Activated CD8-positive, alpha-beta T cell treated with anti-CD3 and anti-CD28 coated beads for 36 hours (primary cell): ENCODE data around the gene SMARCB1. TPM values are rescaled to one million over a fixed set of nuclear protein-coding genes. Genes with fewer than 3 reads are reported as not detected.

Source experiments
- ATAC-seq: fragments of 200-7000 bp; cut with Tn5 transposase; one replicate; pipeline ENCODE4 v1.10.0; 2021; ENCODE audit warnings: mild to moderate bottlenecking, moderate library complexity
- CTCF ChIA-PET: fragments of 350-600 bp; sonication (Branson Sonifier 250); formaldehyde crosslinking; loops from one replicate; lab custom pipeline; 2021; ENCODE audit warnings: antibody characterized with exemption; lab: Charles Lee
- POLR2A ChIA-PET: fragments of 350-600 bp; sonication (Branson Sonifier 250); formaldehyde crosslinking; loops from one replicate; lab custom pipeline; 2021; ENCODE audit warnings: antibody characterized with exemption; lab: Charles Lee
- DNase-seq: peaks from one replicate; pipeline ENCODE4 v3.0.0-alpha.2; 2020
- H3K27ac Mint-ChIP-seq: one replicate; pipeline ENCODE4 v1.8.0; 2021; ENCODE audit warnings: mild to moderate bottlenecking, mixed read lengths
- H3K27me3 Mint-ChIP-seq: one replicate; pipeline ENCODE4 v1.8.0; 2021; ENCODE audit warnings: mixed read lengths
- H3K36me3 Mint-ChIP-seq: one replicate; pipeline ENCODE4 v1.8.0; 2021; ENCODE audit warnings: low read depth, mixed read lengths
- H3K4me1 Mint-ChIP-seq: one replicate; pipeline ENCODE4 v1.8.0; 2021; ENCODE audit warnings: low read depth, mixed read lengths
- H3K4me3 Mint-ChIP-seq: one replicate; pipeline ENCODE4 v1.8.0; 2021; ENCODE audit warnings: mild to moderate bottlenecking, moderate library complexity, mixed read lengths
- H3K9me3 Mint-ChIP-seq: one replicate; pipeline ENCODE4 v1.8.0; 2021; ENCODE audit warnings: mixed read lengths
- intact Hi-C: fragments of 100-400 bp; cut with micrococcal nuclease; formaldehyde crosslinking; loops from one replicate; pipeline ENCODE4 v1.10.0; 2022
- total RNA-seq, 2 experiments: library from RNA; stranded (reverse); gene quantifications; one replicate each; pipeline ENCODE4 v1.2.3, GENCODE V29; 2021
- TF ChIP-seq, protein P1 (sequence below): fragments of 200-600 bp; IDR thresholded peaks from one replicate; pipeline ENCODE4 v1.8.0; 2022; ENCODE audit warnings: antibody characterized with exemption, mild to moderate bottlenecking

The SMARCB1 gene
- total RNA-seq, 2 experiments from 2014 or later, result 82.8 to 86.3 TPM

DNA sequence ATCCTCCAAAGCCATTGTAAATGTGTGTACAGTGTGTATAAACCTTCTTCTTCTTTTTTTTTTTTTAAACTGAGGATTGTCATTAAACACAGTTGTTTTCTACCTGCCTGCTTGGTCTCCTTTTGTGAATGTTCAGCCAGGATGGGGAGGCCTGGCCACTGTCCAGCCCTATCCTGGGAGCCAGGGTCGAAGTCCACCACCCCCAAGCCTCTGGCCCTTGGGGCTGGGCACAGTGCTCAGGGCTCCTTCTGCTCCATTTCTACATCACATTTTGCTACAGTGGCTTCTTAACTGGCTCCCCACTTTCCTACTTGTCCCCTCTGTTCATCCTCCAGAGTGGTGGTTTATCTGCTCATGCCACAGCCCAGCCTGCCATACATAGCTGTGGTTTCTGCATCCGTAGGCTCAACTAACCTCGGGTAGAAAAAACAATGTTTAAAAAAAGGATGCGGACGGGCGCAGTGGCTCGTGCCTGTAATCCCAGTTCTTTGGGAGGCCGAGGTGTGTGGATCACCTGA, 2.5 kb upstream of the SMARCB1 start:
- peak overlapping the region; percentile 10 for H3K27ac Mint-ChIP-seq
- no peak overlapping the region for H3K4me3 Mint-ChIP-seq
- TF ChIP-seq, protein P1, sequence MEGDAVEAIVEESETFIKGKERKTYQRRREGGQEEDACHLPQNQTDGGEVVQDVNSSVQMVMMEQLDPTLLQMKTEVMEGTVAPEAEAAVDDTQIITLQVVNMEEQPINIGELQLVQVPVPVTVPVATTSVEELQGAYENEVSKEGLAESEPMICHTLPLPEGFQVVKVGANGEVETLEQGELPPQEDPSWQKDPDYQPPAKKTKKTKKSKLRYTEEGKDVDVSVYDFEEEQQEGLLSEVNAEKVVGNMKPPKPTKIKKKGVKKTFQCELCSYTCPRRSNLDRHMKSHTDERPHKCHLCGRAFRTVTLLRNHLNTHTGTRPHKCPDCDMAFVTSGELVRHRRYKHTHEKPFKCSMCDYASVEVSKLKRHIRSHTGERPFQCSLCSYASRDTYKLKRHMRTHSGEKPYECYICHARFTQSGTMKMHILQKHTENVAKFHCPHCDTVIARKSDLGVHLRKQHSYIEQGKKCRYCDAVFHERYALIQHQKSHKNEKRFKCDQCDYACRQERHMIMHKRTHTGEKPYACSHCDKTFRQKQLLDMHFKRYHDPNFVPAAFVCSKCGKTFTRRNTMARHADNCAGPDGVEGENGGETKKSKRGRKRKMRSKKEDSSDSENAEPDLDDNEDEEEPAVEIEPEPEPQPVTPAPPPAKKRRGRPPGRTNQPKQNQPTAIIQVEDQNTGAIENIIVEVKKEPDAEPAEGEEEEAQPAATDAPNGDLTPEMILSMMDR, result no peak
- H3K27me3 Mint-ChIP-seq, result no peaks in the 10 kb centered on the region
- intact Hi-C loops, result no loop called here
- ChIA-PET CTCF (no interaction called here), POLR2A (interaction anchor here (0.6 to 0.9 kb wide), 3 partner anchors 17 to 188 kb away, joined by 3 to 4 read pairs (median 3); no protein-coding TSS in a partner anchor)
- peaks cover 23% of the 10 kb centered on the region for H3K4me1 Mint-ChIP-seq
- no peaks in the 10 kb centered on the region for H3K9me3 Mint-ChIP-seq
- DNase-seq (peak; percentile 40), ATAC-seq (no peak)
- H3K36me3 Mint-ChIP-seq, result peaks cover 2% of the 10 kb centered on the region

DNA sequence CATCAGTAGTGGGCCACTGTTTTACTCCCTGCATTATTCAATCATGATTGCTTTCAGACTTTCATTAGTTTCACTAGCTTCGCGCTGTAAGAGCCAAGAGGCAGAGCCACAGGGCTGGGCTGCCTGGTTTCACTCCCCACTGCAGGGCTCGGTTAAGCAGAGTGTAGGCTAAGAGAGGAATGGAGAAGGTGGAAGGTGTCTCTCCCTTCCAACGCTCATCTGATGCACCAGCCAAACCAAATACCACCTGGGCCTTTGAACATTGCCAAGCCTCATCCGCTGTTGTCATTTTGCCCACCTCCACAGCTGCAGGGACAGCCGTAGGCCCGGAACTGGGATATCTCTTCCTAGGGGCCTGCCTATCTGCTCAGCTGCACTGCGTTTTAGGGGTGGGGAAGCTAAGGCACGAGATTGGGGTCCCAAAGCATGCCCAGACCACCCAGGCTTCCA, 480 bp upstream of the SMARCB1 start:
- CTCF ChIA-PET, result interaction anchor here (1.0 to 1.6 kb wide), 9 partner anchors 14 to 108 kb away, joined by 3 to 5 read pairs (median 3); partner anchors contain the start of genes CHCHD10, MIF, MMP11 and SLC2A11
- peak overlapping the region; percentile 84 for H3K4me3 Mint-ChIP-seq
- ATAC-seq (peak; percentile 25), DNase-seq (peak; percentile 48)
- H3K27me3 Mint-ChIP-seq, result no peaks in the 10 kb centered on the region
- peaks cover 5% of the 10 kb centered on the region for H3K36me3 Mint-ChIP-seq
- POLR2A ChIA-PET, result interaction anchor here (0.7 to 3.3 kb wide), 5 partner anchors 8 to 25 kb away, joined by 3 to 14 read pairs (median 3); partner anchors contain the start of gene MMP11
- no peaks in the 10 kb centered on the region for H3K9me3 Mint-ChIP-seq
- intact Hi-C loops, result no loop called here
- peaks cover 31% of the 10 kb centered on the region for H3K4me1 Mint-ChIP-seq
- H3K27ac Mint-ChIP-seq, result peak overlapping the region; percentile 96
- TF ChIP-seq, protein P1, result no peak

DNA sequence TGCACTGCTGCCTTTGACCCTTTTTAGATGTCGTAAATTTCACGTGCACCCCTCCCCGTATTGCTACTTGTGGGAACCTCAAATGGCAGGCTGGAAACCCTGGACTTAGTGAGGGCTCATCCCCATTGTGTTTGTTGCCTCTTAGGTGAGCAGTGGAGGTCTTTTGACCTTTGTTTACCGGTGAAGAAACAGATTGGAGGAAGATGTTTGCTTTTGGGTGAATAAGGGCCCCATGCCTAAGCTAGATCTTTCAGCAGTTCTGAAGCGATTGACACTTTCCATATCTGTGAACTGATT, 782 bp downstream of the SMARCB1 start:
- DNase-seq (no peak), ATAC-seq (peak; percentile 28)
- peak overlapping the region; percentile 84 for H3K4me3 Mint-ChIP-seq
- no peaks in the 10 kb centered on the region for H3K9me3 Mint-ChIP-seq
- TF ChIP-seq, protein P1, result no peak
- intact Hi-C loops, result no loop called here
- ChIA-PET CTCF (interaction anchor here (1.0 kb wide), 1 partner anchor 63 kb away, joined by 3 read pairs; no protein-coding TSS in a partner anchor), POLR2A (interaction anchor here (1.0 to 3.3 kb wide), 4 partner anchors 13 to 64 kb away, joined by 3 to 14 read pairs (median 4); no protein-coding TSS in a partner anchor)
- H3K27me3 Mint-ChIP-seq, result no peaks in the 10 kb centered on the region
- H3K27ac Mint-ChIP-seq, result peak overlapping the region; percentile 84
- peaks cover 42% of the 10 kb centered on the region for H3K4me1 Mint-ChIP-seq
- peaks cover 11% of the 10 kb centered on the region for H3K36me3 Mint-ChIP-seq

DNA sequence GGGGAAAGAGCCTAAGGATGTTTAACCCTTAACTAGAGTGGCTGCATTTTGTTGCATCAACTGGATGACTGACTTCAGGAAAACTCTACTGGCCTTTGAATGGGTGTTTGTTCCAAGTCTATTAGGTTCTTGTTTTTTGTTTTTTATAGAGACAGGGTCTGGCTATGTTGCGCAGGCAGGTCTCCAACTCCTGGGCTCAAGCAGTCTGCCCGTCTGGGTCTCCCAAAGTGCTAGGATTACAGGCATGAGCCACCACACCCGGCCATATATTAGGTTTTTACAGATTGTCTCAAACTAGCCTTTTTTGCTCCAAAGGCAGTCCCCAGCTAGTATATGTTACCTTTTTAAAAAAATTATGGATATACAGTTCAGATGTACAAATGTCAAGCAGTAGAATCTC, 1.1 kb downstream of the SMARCB1 start:
- CTCF ChIA-PET, result no interaction called here

More for the DNA sequence above, 1.1 kb downstream of the SMARCB1 start:
- Mint-ChIP-seq H3K36me3 (peaks cover 12% of the 10 kb centered on the region), H3K9me3 (no peaks in the 10 kb centered on the region), H3K4me3 (peak overlapping the region; percentile 84), H3K27me3 (no peaks in the 10 kb centered on the region), H3K27ac (peak overlapping the region; percentile 84), H3K4me1 (peaks cover 44% of the 10 kb centered on the region)
- POLR2A ChIA-PET, result interaction anchor here (1.0 to 3.3 kb wide), 5 partner anchors 13 to 71 kb away, joined by 3 to 14 read pairs (median 5); partner anchors contain the start of gene CHCHD10
- TF ChIP-seq, protein P1, result no peak
- DNase-seq (no peak), ATAC-seq (no peak)
- intact Hi-C loops, result no loop called here
